Posterior cingulate gyrus (tissue), 11 donors: Measurements from ENCODE around the gene HSPA4L.

Experiments
- DNase-seq, 10 donors: peaks; one replicate each; pipeline versions ENCODE4 v3.0.0 to v3.0.0-alpha.2; 2020 to 2021; ENCODE audit warnings: mixed read lengths in 3 of 10
- intact Hi-C: fragments of 100-400 bp; cut with DNase I; formaldehyde crosslinking; loops from one replicate; pipeline ENCODE4 v1.15.1; 2023

The HSPA4L gene

DNA sequence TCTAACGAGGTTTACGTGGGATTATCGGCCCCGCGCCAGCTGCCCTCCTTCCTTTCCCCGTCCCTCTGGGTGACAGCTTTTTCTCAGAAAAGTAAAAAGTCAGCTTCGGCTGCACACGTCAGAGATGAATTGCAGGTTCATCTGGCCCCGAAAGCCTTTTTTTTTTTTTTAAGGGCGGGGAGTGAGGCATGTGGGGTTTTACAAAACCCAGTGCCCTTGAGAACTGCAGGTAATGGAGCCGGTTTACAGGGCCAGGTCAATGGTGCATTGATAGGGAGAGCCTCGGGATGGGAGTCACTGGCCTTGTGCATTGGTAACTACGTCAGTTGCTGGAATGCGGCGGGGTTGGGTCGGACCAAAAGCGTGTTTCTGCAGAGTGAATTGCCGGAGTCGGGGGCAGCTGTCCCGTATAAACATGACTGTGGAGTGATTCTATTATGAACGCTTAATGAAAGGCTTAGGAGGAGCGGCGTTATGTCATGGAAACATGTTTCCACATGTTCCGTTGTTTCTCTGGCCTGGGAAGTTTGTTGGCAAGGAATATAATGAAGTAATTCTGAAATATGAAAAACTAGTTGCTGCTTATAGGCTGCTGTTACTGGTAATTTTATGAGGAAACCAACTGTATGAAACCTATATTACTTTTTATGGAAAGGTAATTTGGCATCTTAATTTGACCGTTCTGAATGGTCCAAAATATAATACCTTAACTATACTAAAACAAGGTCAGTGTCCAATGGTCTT, 1.1 kb downstream of the HSPA4L start:
- DNase-seq: peak in 9 of 10 donors; percentile 38 to 91 (median 60)
- intact Hi-C loops: loop anchor here (5.0 to 10.0 kb wide), 2 partner anchors 99 to 282 kb away; partner anchors contain the start of genes LARP1B and PLK4

GRCh38 chr4:127783955-127784770, 2.0 kb downstream of the HSPA4L start:
- intact Hi-C loops: loop anchor here (5.0 to 10.0 kb wide), 2 partner anchors 98 to 281 kb away; partner anchors contain the start of genes LARP1B and PLK4
- no peak for DNase-seq

- DNase-seq: no peak
- intact Hi-C loops: loop anchor here (10.0 kb wide), 1 partner anchor 276 kb away; the partner anchor contains the start of gene LARP1B
These were observed 6.4 kb downstream of the HSPA4L start for GRCh38 chr4:127788517-127788916.

GRCh38 chr4:127791391-127791790, 9.3 kb downstream of the HSPA4L start:
- intact Hi-C loops: no loop called here
- no peak for DNase-seq

GRCh38 chr4:127793528-127793927, 11.4 kb downstream of the HSPA4L start:
- no peak for DNase-seq
- intact Hi-C loops: no loop called here

DNA sequence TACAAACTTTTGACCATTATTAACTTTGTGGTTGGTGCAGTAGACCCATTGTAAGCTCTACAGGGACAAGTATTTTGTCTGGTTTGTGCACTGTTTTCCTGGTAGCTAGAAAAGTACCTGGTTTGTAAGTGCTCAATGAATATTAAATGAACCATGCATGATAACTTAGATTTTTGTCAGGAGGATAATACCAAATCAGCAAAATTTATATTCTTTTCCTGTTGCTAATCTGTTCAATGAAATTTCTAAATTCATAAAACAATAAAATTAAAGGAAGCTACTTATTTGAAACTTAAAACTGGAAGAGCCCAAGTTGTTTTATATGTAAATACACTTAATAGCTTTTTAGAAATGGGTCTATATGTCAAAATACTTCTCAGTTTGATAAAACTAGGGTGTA, 17.6 kb downstream of the HSPA4L start:
- intact Hi-C loops: no loop called here
- no peak for DNase-seq

GRCh38 chr4:127809173-127809800, 27.2 kb downstream of the HSPA4L start:
- DNase-seq: no peak

DNA sequence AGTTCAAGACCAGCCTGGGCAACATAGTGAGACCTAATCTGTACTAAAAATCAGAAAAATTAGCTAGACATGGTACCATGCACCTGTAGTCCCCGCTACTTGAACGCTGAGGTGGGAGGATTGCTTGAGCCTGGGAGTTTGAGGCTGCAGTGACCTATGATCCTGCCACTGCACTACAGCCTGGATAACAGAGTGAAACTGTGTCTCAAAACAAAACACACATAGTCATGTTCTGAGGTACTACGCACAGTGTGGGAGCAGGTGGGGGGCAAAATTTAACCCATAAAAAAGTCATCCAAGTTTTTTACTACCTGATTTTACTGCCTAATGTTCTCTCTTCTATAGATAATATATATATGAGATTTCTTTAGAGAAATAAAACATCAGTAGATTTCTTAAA, 28.4 kb downstream of the HSPA4L start:
- intact Hi-C loops: no loop called here
- no peak for DNase-seq

More at GRCh38 chr4:127809173-127809800, 27.2 kb downstream of the HSPA4L start:
- intact Hi-C loops: no loop called here

DNA sequence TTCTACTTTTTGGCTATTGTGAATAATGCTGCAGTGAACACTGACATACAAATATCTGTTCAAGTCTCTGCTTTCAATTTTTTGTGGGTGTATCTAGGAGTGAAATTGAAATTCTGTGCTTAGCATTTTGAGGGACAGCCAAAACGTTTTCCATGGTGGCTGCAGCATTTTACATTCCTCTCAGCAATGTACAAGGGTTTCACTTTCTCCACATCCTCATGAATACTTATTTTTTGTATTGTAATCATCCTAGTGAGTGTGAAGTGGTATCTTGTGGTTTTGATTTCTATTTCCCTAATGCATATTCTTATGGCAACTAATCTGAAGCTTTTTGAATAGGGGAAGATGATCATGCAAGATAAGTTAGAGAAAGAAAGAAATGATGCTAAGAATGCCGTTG, 40.3 kb downstream of the HSPA4L start:
- intact Hi-C loops: no loop called here
- no peak for DNase-seq

GRCh38 chr4:127828121-127828520, 46.0 kb downstream of the HSPA4L start:
- DNase-seq: no peak
- intact Hi-C loops: no loop called here

- DNase-seq: no peak
- intact Hi-C loops: no loop called here
These were observed 46.9 kb downstream of the HSPA4L start for GRCh38 chr4:127829014-127829413.

GRCh38 chr4:127832585-127832984, 50.5 kb downstream of the HSPA4L start:
- no peak for DNase-seq
- intact Hi-C loops: no loop called here

DNA sequence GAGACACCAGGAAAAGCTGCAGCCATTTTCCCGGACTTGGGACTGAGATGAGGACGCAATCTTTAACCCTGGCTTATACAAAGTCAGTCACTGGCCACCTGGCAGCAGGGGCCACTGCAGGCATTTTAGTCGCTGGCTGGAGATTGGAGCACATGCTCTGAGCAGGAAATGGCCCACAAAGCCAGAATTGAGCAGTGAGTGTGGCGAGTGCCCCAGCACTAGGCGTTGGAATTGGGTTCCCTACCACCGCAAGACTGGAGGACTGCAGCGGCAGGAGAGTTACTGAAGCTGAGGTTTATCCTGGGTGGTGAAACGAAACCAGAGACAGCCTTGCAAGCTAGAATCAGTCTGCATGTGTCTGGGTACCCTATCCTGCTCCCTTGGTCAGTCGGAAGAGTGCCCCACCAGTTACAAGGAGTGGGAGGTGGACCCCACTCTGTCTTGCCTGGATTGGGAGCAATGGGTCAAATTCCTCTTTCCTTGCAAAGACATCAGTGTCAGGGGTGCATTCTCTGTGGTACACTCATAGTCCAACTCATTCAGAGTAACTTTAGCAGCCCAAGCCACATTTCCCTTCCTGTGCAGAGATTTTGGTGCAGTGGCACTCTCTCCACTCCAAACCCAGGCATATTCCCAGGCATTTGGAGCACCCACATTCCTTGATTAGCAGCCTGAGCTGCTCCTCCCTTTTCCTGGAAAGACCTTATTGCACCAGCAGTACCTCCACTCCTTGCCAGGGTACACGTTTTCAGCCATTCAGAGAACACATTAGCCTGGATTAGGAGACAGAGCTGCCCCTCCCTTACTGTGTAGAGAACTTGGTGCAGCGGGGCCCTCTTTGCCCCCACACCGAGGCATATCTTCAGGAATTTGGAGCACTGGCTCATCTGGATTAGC, 61.8 kb downstream of the HSPA4L start:
- intact Hi-C loops: no loop called here
- peak in 1 of 10 donors; percentile 67 for DNase-seq

DNA sequence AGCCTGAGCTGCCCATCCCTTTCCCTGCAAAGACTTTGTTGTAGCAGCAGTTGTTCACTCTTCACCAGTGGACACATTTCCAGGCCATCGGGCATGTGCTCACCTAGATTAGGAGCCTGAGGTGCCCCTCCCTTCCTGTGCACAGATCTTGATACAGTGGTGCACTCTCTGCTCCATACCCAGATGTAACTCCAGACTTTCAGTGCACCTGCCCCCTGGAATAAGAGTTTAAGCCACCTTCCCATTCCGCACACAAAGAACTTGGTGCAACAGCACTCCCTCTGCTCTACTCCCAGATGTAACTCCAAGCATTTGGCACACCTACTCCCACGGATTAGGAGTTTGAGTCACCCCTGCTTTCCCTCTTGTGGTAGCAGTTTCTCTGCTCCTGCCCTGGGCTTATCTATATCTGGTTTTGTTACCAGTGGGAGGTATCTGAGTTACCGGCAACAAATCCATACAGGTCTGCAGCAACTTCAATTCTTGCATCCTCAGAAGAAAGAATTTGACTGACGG, 62.5 kb downstream of the HSPA4L start:
- intact Hi-C loops: no loop called here
- DNase-seq: peak in 1 of 10 donors; percentile 50

- no peak for DNase-seq
- intact Hi-C loops: no loop called here
These were observed 63.9 kb downstream of the HSPA4L start for GRCh38 chr4:127846061-127846460.

DNA sequence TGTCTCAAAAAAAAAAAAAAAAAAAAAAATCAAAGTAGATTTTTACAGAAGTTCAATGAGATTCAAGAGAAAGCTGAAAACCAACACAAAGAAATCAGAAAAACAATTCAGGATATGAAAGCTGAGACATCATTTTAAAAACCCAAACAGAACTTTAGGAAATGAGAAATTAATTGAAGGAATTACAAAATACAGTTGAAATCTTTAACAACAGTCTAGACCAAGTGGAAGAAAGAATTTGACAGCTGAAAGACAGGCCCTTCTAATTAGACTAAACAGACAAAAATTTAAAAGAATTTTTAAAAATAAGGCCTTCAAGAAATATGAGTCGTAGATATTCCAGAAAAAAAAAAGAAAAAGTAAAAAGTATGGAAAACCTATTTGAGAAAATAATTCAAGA, 64.6 kb downstream of the HSPA4L start:
- no peak for DNase-seq
- intact Hi-C loops: no loop called here

- DNase-seq: no peak
- intact Hi-C loops: no loop called here
These were observed 67.5 kb downstream of the HSPA4L start for GRCh38 chr4:127849505-127850234.

DNA sequence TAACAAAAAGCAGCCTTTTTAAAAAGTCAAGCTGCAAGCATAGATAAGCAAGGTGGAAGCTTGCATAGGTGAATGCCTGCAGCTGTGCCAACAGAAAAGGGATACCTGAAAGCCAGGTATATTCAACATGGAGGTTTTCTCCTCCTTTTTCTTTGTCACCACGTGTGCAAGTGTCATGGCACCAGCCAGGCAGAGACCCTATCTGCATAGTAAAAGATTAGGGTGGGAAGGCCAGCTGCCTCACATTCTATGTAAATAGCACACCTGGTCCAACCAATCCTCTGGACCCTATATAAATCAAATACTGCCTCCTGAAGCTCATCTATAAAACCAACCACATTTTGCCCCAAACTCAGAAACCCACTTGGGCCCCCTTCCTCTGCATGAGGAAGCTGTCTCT, 70.5 kb downstream of the HSPA4L start:
- DNase-seq: no peak
- intact Hi-C loops: no loop called here

DNA sequence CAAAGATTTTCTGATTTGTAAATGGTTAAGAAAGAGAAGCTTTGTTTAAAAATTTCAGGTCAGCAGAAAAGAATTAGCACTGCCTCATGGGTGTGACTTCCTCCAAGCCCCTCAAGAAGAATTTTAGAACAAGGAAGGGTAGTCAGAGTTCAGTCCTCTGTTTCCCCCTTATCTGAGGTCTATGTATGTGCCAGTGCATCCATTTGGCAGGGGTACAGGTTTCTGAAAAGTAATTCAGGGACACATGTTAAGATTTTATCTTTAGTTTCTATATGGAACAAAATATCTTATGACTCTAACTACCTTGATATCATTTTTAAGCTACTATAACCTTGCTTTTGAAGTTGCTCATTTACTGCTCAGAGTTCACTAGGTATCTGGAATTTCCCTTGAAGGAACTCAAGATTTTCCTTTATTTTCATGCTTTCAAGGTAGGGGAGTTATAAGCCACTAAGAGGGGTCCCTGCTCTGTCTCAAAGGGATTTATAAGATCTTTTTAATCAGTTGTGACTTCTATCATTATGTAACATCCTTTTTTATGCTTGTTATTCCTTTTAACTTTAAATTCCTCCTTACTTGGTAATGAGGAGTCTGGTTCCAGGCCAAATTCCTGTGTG, 74.2 kb downstream of the HSPA4L start:
- DNase-seq: no peak
- intact Hi-C loops: no loop called here
